Esophagus squamous epithelium (tissue), 4 donors: ENCODE results near the gene HMCN2.

Source experiments
- POLR2A ChIP-seq, 4 donors: fragments of 450-650 bp; IDR thresholded peaks; one replicate each; pipeline ENCODE4 v1.6.1; 2017; ENCODE audit warnings: antibody characterized with exemption in 4 of 4, mild to moderate bottlenecking in 4 of 4, moderate library complexity in 3 of 4
- TF ChIP-seq, protein P1 (sequence below), 6 experiments: fragments of 450-650 bp in 4 of 6; fragments of 200-600 bp in 2 of 6; sonication (generic) in 2 of 6; IDR thresholded peaks; one replicate each; pipeline ENCODE4 v1.5.1; 2016 to 2019; ENCODE audit warnings: antibody characterized with exemption in 6 of 6, mild to moderate bottlenecking in 4 of 6, moderate library complexity in 4 of 6

DNA sequence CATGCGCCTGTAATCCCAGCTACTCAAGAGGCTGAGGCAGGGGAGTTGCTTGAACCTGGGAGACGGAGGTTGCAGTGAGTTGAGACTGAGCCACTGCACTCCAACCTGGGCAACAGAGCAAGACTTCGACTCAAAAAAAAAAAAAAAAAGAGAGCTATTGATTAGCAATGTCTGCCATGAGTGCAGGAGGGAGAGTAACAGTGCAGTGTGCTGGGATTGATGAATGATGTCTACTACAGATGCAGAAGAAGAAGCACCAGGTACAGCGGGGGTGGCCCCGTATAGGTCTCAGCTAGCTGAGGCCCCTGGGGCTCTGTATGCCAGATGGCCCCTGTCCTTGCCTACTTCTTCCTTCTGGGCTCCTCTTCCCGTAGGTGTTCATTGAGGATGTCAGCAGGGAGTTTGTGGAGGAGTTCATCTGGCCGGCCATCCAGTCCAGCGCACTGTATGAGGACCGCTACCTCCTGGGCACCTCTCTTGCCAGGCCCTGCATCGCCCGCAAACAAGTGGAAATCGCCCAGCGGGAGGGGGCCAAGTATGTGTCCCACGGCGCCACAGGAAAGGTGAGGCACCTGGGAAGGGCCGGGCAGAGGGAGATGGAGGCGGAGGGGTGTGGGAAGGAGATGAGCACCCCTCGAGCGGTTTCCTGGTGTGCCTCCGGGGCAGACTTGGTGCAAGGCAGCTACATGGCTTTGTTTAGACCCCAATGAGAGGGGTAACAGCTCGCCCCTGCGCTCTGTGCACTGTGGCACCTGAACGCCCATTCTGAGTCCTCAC lies 192.7 kb downstream of the HMCN2 start:
- TF ChIP-seq POLR2A (IDR thresholded peaks at IDR 0.05) = no peak
- TF ChIP-seq, protein P1, sequence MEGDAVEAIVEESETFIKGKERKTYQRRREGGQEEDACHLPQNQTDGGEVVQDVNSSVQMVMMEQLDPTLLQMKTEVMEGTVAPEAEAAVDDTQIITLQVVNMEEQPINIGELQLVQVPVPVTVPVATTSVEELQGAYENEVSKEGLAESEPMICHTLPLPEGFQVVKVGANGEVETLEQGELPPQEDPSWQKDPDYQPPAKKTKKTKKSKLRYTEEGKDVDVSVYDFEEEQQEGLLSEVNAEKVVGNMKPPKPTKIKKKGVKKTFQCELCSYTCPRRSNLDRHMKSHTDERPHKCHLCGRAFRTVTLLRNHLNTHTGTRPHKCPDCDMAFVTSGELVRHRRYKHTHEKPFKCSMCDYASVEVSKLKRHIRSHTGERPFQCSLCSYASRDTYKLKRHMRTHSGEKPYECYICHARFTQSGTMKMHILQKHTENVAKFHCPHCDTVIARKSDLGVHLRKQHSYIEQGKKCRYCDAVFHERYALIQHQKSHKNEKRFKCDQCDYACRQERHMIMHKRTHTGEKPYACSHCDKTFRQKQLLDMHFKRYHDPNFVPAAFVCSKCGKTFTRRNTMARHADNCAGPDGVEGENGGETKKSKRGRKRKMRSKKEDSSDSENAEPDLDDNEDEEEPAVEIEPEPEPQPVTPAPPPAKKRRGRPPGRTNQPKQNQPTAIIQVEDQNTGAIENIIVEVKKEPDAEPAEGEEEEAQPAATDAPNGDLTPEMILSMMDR (IDR thresholded peaks at IDR 0.05) = no peak
